ENCODE measurements around the gene RFC1.

RFC1 gene

GRCh38 chr4:39335566-39335965 lies 30.6 kb downstream of the RFC1 start:
- no peak for TF ChIP-seq CTCF (IDR thresholded peaks at IDR 0.05; ENCODE audit: insufficient read depth, low read length, poor library complexity, severe bottlenecking)
- DNase-seq (ENCODE audit: extremely low read depth, insufficient read length) = no peak
- H3K4me3 ChIP-seq (replicated peaks; ENCODE audit: low read depth, low read length) = no peak overlapping the region

GRCh38 chr4:39331191-39331590 lies 35.0 kb downstream of the RFC1 start:
- H3K36me3 ChIP-seq (ENCODE audit: control insufficient read depth, insufficient read depth, low read length) = no peaks in the 10 kb centered on the region
- DNase-seq (ENCODE audit: extremely low read depth, insufficient read length) = no peak
- H3K27me3 ChIP-seq (replicated peaks; ENCODE audit: control insufficient read depth, insufficient read depth, low read length) = no peaks in the 10 kb centered on the region
- no peak overlapping the region for H3K4me3 ChIP-seq (replicated peaks; ENCODE audit: low read depth, low read length)
- no peak for TF ChIP-seq CTCF (IDR thresholded peaks at IDR 0.05; ENCODE audit: insufficient read depth, low read length, poor library complexity, severe bottlenecking)

More at GRCh38 chr4:39335566-39335965, 30.6 kb downstream of the RFC1 start:
- Histone ChIP-seq H3K27me3 (replicated peaks; ENCODE audit: control insufficient read depth, insufficient read depth, low read length) (no peaks in the 10 kb centered on the region), H3K36me3 (ENCODE audit: control insufficient read depth, insufficient read depth, low read length) (no peaks in the 10 kb centered on the region)

- Histone ChIP-seq H3K4me3 (replicated peaks; ENCODE audit: low read depth, low read length) (no peak overlapping the region), H3K27me3 (replicated peaks; ENCODE audit: control insufficient read depth, insufficient read depth, low read length) (no peaks in the 10 kb centered on the region), H3K36me3 (ENCODE audit: control insufficient read depth, insufficient read depth, low read length) (no peaks in the 10 kb centered on the region)
- DNase-seq (ENCODE audit: extremely low read depth, insufficient read length) = no peak
- TF ChIP-seq CTCF (IDR thresholded peaks at IDR 0.05; ENCODE audit: insufficient read depth, low read length, poor library complexity, severe bottlenecking) = no peak
Measured at GRCh38 chr4:39330353-39330752, 35.8 kb downstream of the RFC1 start.

GRCh38 chr4:39326468-39326977 lies 39.6 kb downstream of the RFC1 start:
- DNase-seq (ENCODE audit: extremely low read depth, insufficient read length) = no peak
- Histone ChIP-seq H3K4me3 (replicated peaks; ENCODE audit: low read depth, low read length) (no peak overlapping the region), H3K36me3 (ENCODE audit: control insufficient read depth, insufficient read depth, low read length) (peaks cover 1% of the 10 kb centered on the region), H3K27me3 (replicated peaks; ENCODE audit: control insufficient read depth, insufficient read depth, low read length) (no peaks in the 10 kb centered on the region)
- TF ChIP-seq CTCF (IDR thresholded peaks at IDR 0.05; ENCODE audit: insufficient read depth, low read length, poor library complexity, severe bottlenecking) = no peak

GRCh38 chr4:39324897-39325613 lies 41.1 kb downstream of the RFC1 start:
- no peak for DNase-seq (ENCODE audit: extremely low read depth, insufficient read length)
- Histone ChIP-seq H3K36me3 (ENCODE audit: control insufficient read depth, insufficient read depth, low read length) (peaks cover 2% of the 10 kb centered on the region), H3K27me3 (replicated peaks; ENCODE audit: control insufficient read depth, insufficient read depth, low read length) (no peaks in the 10 kb centered on the region), H3K4me3 (replicated peaks; ENCODE audit: low read depth, low read length) (no peak overlapping the region)
- TF ChIP-seq CTCF (IDR thresholded peaks at IDR 0.05; ENCODE audit: insufficient read depth, low read length, poor library complexity, severe bottlenecking) = no peak
